ENCODE results near the gene CLPTM1L. TPM values are rescaled to one million over a fixed set of nuclear protein-coding genes. Genes with fewer than 3 reads are reported as not detected.
A peak's percentile ranks its signal among the peaks of the same experiment; 100 is the strongest.

Gene CLPTM1L
- total RNA-seq, 1 donor from 2014 or later: 131 TPM

GRCh38 chr5:1345876-1346626 is 1.2 kb upstream of the CLPTM1L start:
- peak overlapping the region; percentile 87 for H3K4me3 Mint-ChIP-seq (ENCODE audit: unreplicated experiment)
- H3K36me3 Mint-ChIP-seq (ENCODE audit: low read depth, unreplicated experiment): peaks cover 12% of the 10 kb centered on the region
- FAIRE-seq: no peak
- peaks cover 15% of the 10 kb centered on the region for H3K4me1 Mint-ChIP-seq (ENCODE audit: low read depth, unreplicated experiment)
- H3K9me3 ChIP-seq (ENCODE audit: insufficient read depth, low read depth, low read length): no peaks in the 10 kb centered on the region
- H3K27me3 ChIP-seq (ENCODE audit: insufficient read depth, low read length): no peaks in the 10 kb centered on the region
- TF ChIP-seq EZH2 (IDR thresholded peaks at IDR 0.05; ENCODE audit: insufficient read depth, low read length): no peak
- TF ChIP-seq CTCF (IDR thresholded peaks at IDR 0.05; ENCODE audit: insufficient read depth, low read depth, low read length): no peak
- peak overlapping the region; percentile 99 for H3K9ac ChIP-seq (ENCODE audit: low read length)
- H2AFZ ChIP-seq (ENCODE audit: low read depth, low read length): peak overlapping the region; percentile 93
- H4K20me1 ChIP-seq (ENCODE audit: insufficient read depth, low read length): peaks cover 26% of the 10 kb centered on the region
- peak overlapping the region; percentile 72 for H3K27ac Mint-ChIP-seq (ENCODE audit: unreplicated experiment)
- no peak overlapping the region for H3K27ac ChIP-seq (ENCODE audit: low read depth, low read length)
- peaks cover 40% of the 10 kb centered on the region for H3K79me2 ChIP-seq (ENCODE audit: insufficient read depth, low read length)
- no peak for DNase-seq (ENCODE audit: low read depth)
- peak overlapping the region; percentile 97 for H3K4me3 ChIP-seq (ENCODE audit: insufficient read depth, low read depth, low read length)
- H3K9me3 Mint-ChIP-seq (ENCODE audit: unreplicated experiment): no peaks in the 10 kb centered on the region
- peak overlapping the region; percentile 94 for H3K4me2 ChIP-seq (ENCODE audit: low read length)
- H3K4me1 ChIP-seq (ENCODE audit: insufficient read depth, low read length): peaks cover 12% of the 10 kb centered on the region
- H3K36me3 ChIP-seq (ENCODE audit: insufficient read depth, low read length): peaks cover 9% of the 10 kb centered on the region
- no peaks in the 10 kb centered on the region for H3K27me3 Mint-ChIP-seq (ENCODE audit: low read depth, unreplicated experiment)

DNA sequence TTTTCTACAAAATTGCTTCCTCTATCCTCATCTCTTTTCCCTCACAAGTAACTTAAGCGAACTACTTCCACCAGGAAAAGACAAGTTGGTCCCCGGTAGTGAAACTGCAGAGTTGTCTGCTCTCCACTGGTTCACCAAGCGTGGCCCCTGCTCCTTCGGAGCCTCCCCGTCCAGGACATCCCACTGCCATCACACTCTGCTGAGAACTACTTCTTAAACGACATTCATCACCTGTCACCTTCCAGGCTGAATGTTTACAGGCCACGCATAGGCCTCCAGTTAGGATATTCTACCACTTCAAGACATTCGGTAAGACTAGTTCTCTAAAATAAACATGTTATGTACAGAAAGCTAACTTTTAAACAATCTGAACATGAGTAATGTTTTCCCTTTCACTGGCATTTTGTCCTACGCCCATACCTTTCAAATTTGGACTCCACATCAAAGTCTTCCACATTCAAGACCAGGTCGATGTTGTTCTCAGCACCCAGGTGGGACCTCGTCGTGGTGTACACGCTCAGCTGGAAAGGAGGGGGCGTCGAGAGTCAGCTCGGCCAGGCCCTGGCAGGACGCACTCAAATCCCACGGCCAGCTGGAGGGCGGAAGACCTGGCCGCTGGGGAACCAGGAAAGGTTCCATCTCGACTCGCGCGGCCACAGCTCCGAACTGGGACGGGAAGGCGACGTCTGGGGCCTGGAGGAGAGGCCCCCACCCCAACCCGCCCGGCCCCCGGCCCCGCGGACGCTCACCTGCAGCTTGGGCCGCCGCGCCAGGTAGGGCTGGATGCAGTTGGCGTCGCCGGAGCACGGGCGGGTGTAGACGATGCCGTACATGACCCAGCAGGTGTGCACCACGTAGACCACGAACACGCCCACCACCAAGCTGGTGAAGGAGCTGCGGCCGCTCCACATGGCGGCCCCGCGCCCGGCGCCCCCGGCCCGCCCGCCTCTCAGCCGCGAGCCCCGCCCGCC is 683 bp downstream of the CLPTM1L start:
- H3K27me3 Mint-ChIP-seq (ENCODE audit: low read depth, unreplicated experiment): no peaks in the 10 kb centered on the region
- Histone ChIP-seq H3K36me3 (ENCODE audit: insufficient read depth, low read length) (peaks cover 12% of the 10 kb centered on the region), H3K4me3 (ENCODE audit: insufficient read depth, low read depth, low read length) (peak overlapping the region; percentile 97), H4K20me1 (ENCODE audit: insufficient read depth, low read length) (peaks cover 36% of the 10 kb centered on the region), H3K27me3 (ENCODE audit: insufficient read depth, low read length) (no peaks in the 10 kb centered on the region), H2AFZ (ENCODE audit: low read depth, low read length) (peak overlapping the region; percentile 66), H3K27ac (ENCODE audit: low read depth, low read length) (no peak overlapping the region), H3K4me2 (ENCODE audit: low read length) (peak overlapping the region; percentile 94), H3K9me3 (ENCODE audit: insufficient read depth, low read depth, low read length) (no peaks in the 10 kb centered on the region), H3K4me1 (ENCODE audit: insufficient read depth, low read length) (peaks cover 12% of the 10 kb centered on the region), H3K9ac (ENCODE audit: low read length) (peak overlapping the region; percentile 99), H3K79me2 (ENCODE audit: insufficient read depth, low read length) (peaks cover 40% of the 10 kb centered on the region)
- FAIRE-seq (no peak), DNase-seq (ENCODE audit: low read depth) (peak; percentile 4)
- peak overlapping the region; percentile 43 for H3K27ac Mint-ChIP-seq (ENCODE audit: unreplicated experiment)
- TF ChIP-seq EZH2 (IDR thresholded peaks at IDR 0.05; ENCODE audit: insufficient read depth, low read length): no peak
- TF ChIP-seq CTCF (IDR thresholded peaks at IDR 0.05; ENCODE audit: insufficient read depth, low read depth, low read length): no peak
- H3K9me3 Mint-ChIP-seq (ENCODE audit: unreplicated experiment): no peaks in the 10 kb centered on the region
- H3K36me3 Mint-ChIP-seq (ENCODE audit: low read depth, unreplicated experiment): peaks cover 13% of the 10 kb centered on the region
- peaks cover 15% of the 10 kb centered on the region for H3K4me1 Mint-ChIP-seq (ENCODE audit: low read depth, unreplicated experiment)
- peak overlapping the region; percentile 92 for H3K4me3 Mint-ChIP-seq (ENCODE audit: unreplicated experiment)

Data from astrocyte (in vitro differentiated cells and primary cell).